CD4-positive, alpha-beta memory T cell (primary cell): ENCODE results near the gene BCL2L11. TPM values are rescaled to one million over a fixed set of nuclear protein-coding genes. Genes with fewer than 3 reads are reported as not detected.

ENCODE experiments used
- CTCF ChIA-PET: fragments of 350-600 bp; sonication (Branson Sonifier 250); formaldehyde crosslinking; loops from one replicate; lab custom pipeline; 2021; ENCODE audit warnings: inconsistent platforms; ENCODE audit not compliant: partially characterized antibody; lab: Charles Lee
- POLR2A ChIA-PET: fragments of 350-600 bp; sonication (Branson Sonifier 250); formaldehyde crosslinking; loops from one replicate; lab custom pipeline; 2021; ENCODE audit not compliant: partially characterized antibody; lab: Charles Lee
- DNase-seq, 5 donors: peaks; one replicate each; pipeline versions ENCODE4 v3.0.0 to v3.0.0-alpha.2; 2020 to 2022; ENCODE audit warnings: mixed read lengths in 1 of 5
- H3K27ac ChIP-seq: one replicate; pipeline ENCODE4 v1.7.0; 2013; ENCODE audit warnings: low read depth, low read length
- H3K27me3 ChIP-seq: 2 replicates; pipeline ENCODE4 v1.7.0; 2013; ENCODE audit warnings: mild to moderate bottlenecking, low read length, moderate library complexity; ENCODE audit not compliant: insufficient read depth
- H3K36me3 ChIP-seq: 2 replicates; pipeline ENCODE4 v1.7.0; 2013; ENCODE audit warnings: mild to moderate bottlenecking, low read length, moderate library complexity; ENCODE audit not compliant: insufficient read depth
- H3K4me1 ChIP-seq: 2 replicates; pipeline ENCODE4 v1.7.0; 2013; ENCODE audit warnings: mild to moderate bottlenecking, low read length, moderate library complexity; ENCODE audit not compliant: insufficient read depth
- H3K4me3 ChIP-seq, 2 donors: one replicate each; pipeline ENCODE4 v1.7.0; 2013; ENCODE audit warnings: low read length in 2 of 2, mild to moderate bottlenecking in 1 of 2
- H3K9me3 ChIP-seq, 2 donors: one replicate each; pipeline ENCODE4 v1.7.0; 2013; ENCODE audit warnings: low read length in 2 of 2, control low read depth in 1 of 2; ENCODE audit not compliant: control insufficient read depth in 1 of 2
- H3K27ac Mint-ChIP-seq, 7 donors: one replicate each; pipeline ENCODE4 v1.8.0; 2020 to 2021; ENCODE audit warnings: mixed read lengths in 7 of 7, mild to moderate bottlenecking in 6 of 7, inconsistent platforms in 3 of 7, moderate library complexity in 3 of 7
- H3K27me3 Mint-ChIP-seq, 2 donors: one replicate each; pipeline ENCODE4 v1.8.0; 2020 to 2021; ENCODE audit warnings: mixed read lengths in 2 of 2
- H3K36me3 Mint-ChIP-seq, 2 donors: one replicate each; pipeline ENCODE4 v1.8.0; 2020 to 2021; ENCODE audit warnings: mixed read lengths in 2 of 2, inconsistent platforms in 1 of 2, mild to moderate bottlenecking in 1 of 2
- H3K4me1 Mint-ChIP-seq, 4 donors: one replicate each; pipeline ENCODE4 v1.8.0; 2020 to 2021; ENCODE audit warnings: mixed read lengths in 4 of 4, mild to moderate bottlenecking in 1 of 4
- H3K4me3 Mint-ChIP-seq, 8 donors: one replicate each; pipeline ENCODE4 v1.8.0; 2020 to 2021; ENCODE audit warnings: mixed read lengths in 8 of 8, mild to moderate bottlenecking in 7 of 8, moderate library complexity in 6 of 8, inconsistent platforms in 3 of 8
- H3K9me3 Mint-ChIP-seq, 8 donors: one replicate each; pipeline ENCODE4 v1.8.0; 2020 to 2021; ENCODE audit warnings: mixed read lengths in 8 of 8, mild to moderate bottlenecking in 5 of 8, inconsistent platforms in 3 of 8, moderate library complexity in 1 of 8
- intact Hi-C: fragments of 100-400 bp; cut with micrococcal nuclease; formaldehyde crosslinking; loops from one replicate; pipeline ENCODE4 v1.15.1; 2023
- polyA plus RNA-seq, 2 donors: library from polyadenylated mRNA; unstranded; fragments of 300-500 nt; fragmentation: Illumina TruSeq; gene quantifications; one replicate each; pipeline ENCODE4 v1.2.3, GENCODE V29; 2021
- total RNA-seq, 2 experiments: library from RNA; stranded (reverse); gene quantifications; one replicate each; pipeline ENCODE4 v1.2.3, GENCODE V29; 2021

Gene BCL2L11
- total and polyA plus RNA-seq, 4 experiments from 2014 or later: 4.7 to 34.1 (median 24.6) TPM

- no peak overlapping the region for H3K27ac Mint-ChIP-seq
- no peaks in the 10 kb centered on the region for H3K36me3 ChIP-seq
- ChIA-PET POLR2A (no interaction called here), CTCF (interaction anchor here (1.5 kb wide), 1 partner anchor 13 kb away, joined by 3 read pairs; no protein-coding TSS in a partner anchor)
- H3K4me1 ChIP-seq: no peaks in the 10 kb centered on the region
- H3K27me3 Mint-ChIP-seq: no peaks in the 10 kb centered on the region
- peak in 1 of 5 donors; percentile 4 for DNase-seq
- H3K4me1 Mint-ChIP-seq: peaks cover 0 to 4% (median 1%) of the 10 kb centered on the region in 4 donors
- peaks cover 0 to 15% (median 9%) of the 10 kb centered on the region in 8 donors for H3K9me3 Mint-ChIP-seq
- H3K4me3 ChIP-seq: no peak overlapping the region
- no peak overlapping the region for H3K4me3 Mint-ChIP-seq
- intact Hi-C loops: no loop called here
- H3K36me3 Mint-ChIP-seq: peaks cover 0 to 2% of the 10 kb centered on the region in 2 donors
- H3K27me3 ChIP-seq: no peaks in the 10 kb centered on the region
- no peak overlapping the region for H3K27ac ChIP-seq
- no peaks in the 10 kb centered on the region for H3K9me3 ChIP-seq
Measured at GRCh38 chr2:111209045-111209514, 88.4 kb downstream of the BCL2L11 start.

GRCh38 chr2:111210036-111210435 is 89.3 kb downstream of the BCL2L11 start:
- H3K9me3 ChIP-seq: no peaks in the 10 kb centered on the region
- no peak overlapping the region for H3K27ac ChIP-seq
- Mint-ChIP-seq H3K4me3 (no peak overlapping the region), H3K36me3 (peaks cover 4 to 12% of the 10 kb centered on the region in 2 donors), H3K27me3 (no peaks in the 10 kb centered on the region), H3K27ac (no peak overlapping the region), H3K9me3 (peaks cover 1 to 25% (median 18%) of the 10 kb centered on the region in 8 donors), H3K4me1 (peaks cover 0 to 4% (median 1%) of the 10 kb centered on the region in 4 donors)
- CTCF ChIA-PET: no interaction called here
- H3K36me3 ChIP-seq: no peaks in the 10 kb centered on the region
- H3K27me3 ChIP-seq: no peaks in the 10 kb centered on the region
- DNase-seq: no peak
- intact Hi-C loops: no loop called here
- H3K4me1 ChIP-seq: no peaks in the 10 kb centered on the region
- POLR2A ChIA-PET: no interaction called here
- H3K4me3 ChIP-seq: no peak overlapping the region

GRCh38 chr2:111213877-111214276 is 93.2 kb downstream of the BCL2L11 start:
- intact Hi-C loops: no loop called here
- no peak overlapping the region for H3K4me3 ChIP-seq
- ChIA-PET CTCF (no interaction called here), POLR2A (no interaction called here)
- no peaks in the 10 kb centered on the region for H3K9me3 ChIP-seq
- H3K4me1 ChIP-seq: no peaks in the 10 kb centered on the region
- peaks cover 0 to 4% (median 1%) of the 10 kb centered on the region in 4 donors for H3K4me1 Mint-ChIP-seq
- DNase-seq: no peak
- no peaks in the 10 kb centered on the region for H3K36me3 ChIP-seq
- no peak overlapping the region for H3K4me3 Mint-ChIP-seq
- no peaks in the 10 kb centered on the region for H3K27me3 Mint-ChIP-seq
- H3K27me3 ChIP-seq: no peaks in the 10 kb centered on the region
- no peak overlapping the region for H3K27ac Mint-ChIP-seq
- peaks cover 8 to 13% of the 10 kb centered on the region in 2 donors for H3K36me3 Mint-ChIP-seq
- H3K9me3 Mint-ChIP-seq: peaks cover 3 to 31% (median 22%) of the 10 kb centered on the region in 8 donors
- no peak overlapping the region for H3K27ac ChIP-seq

GRCh38 chr2:111216811-111217652 is 96.3 kb downstream of the BCL2L11 start:
- no peaks in the 10 kb centered on the region for H3K9me3 ChIP-seq
- H3K4me3 Mint-ChIP-seq: no peak overlapping the region
- intact Hi-C loops: no loop called here
- H3K4me3 ChIP-seq: no peak overlapping the region
- ChIA-PET POLR2A (no interaction called here), CTCF (interaction anchor here (0.6 kb wide), 1 partner anchor 87 kb away, joined by 3 read pairs; no protein-coding TSS in a partner anchor)
- H3K27ac Mint-ChIP-seq: no peak overlapping the region
- no peaks in the 10 kb centered on the region for H3K36me3 ChIP-seq
- H3K27me3 Mint-ChIP-seq: peaks cover 0 to 2% of the 10 kb centered on the region in 2 donors
- peaks cover 8 to 13% of the 10 kb centered on the region in 2 donors for H3K36me3 Mint-ChIP-seq
- H3K4me1 Mint-ChIP-seq: no peaks in the 10 kb centered on the region
- no peak for DNase-seq
- no peak overlapping the region for H3K27ac ChIP-seq
- no peaks in the 10 kb centered on the region for H3K27me3 ChIP-seq
- no peaks in the 10 kb centered on the region for H3K4me1 ChIP-seq
- peaks cover 3 to 30% (median 21%) of the 10 kb centered on the region in 8 donors for H3K9me3 Mint-ChIP-seq
